ENCODE measurements around the gene PASK.

Gene PASK

GRCh38 chr2:241180495-241180894, 31.2 kb upstream of the PASK start:
- TF ChIP-seq, protein P1, sequence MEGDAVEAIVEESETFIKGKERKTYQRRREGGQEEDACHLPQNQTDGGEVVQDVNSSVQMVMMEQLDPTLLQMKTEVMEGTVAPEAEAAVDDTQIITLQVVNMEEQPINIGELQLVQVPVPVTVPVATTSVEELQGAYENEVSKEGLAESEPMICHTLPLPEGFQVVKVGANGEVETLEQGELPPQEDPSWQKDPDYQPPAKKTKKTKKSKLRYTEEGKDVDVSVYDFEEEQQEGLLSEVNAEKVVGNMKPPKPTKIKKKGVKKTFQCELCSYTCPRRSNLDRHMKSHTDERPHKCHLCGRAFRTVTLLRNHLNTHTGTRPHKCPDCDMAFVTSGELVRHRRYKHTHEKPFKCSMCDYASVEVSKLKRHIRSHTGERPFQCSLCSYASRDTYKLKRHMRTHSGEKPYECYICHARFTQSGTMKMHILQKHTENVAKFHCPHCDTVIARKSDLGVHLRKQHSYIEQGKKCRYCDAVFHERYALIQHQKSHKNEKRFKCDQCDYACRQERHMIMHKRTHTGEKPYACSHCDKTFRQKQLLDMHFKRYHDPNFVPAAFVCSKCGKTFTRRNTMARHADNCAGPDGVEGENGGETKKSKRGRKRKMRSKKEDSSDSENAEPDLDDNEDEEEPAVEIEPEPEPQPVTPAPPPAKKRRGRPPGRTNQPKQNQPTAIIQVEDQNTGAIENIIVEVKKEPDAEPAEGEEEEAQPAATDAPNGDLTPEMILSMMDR (IDR thresholded peaks at IDR 0.05; ENCODE audit: control insufficient read depth, extremely low read depth, insufficient read depth), result no peak
- no peak for DNase-seq (ENCODE audit: low read depth)

GRCh38 chr2:241179899-241180298, 30.6 kb upstream of the PASK start:
- no peak overlapping the region for H3K4me3 ChIP-seq (ENCODE audit: low read depth, low read length)
- DNase-seq (ENCODE audit: low read depth), result no peak
- TF ChIP-seq, protein P1 (IDR thresholded peaks at IDR 0.05; ENCODE audit: control insufficient read depth, extremely low read depth, insufficient read depth), result no peak

More at GRCh38 chr2:241180495-241180894, 31.2 kb upstream of the PASK start:
- no peak overlapping the region for H3K4me3 ChIP-seq (ENCODE audit: low read depth, low read length)

GRCh38 chr2:241178961-241179360, 29.7 kb upstream of the PASK start:
- DNase-seq (ENCODE audit: low read depth), result no peak
- TF ChIP-seq, protein P1 (IDR thresholded peaks at IDR 0.05; ENCODE audit: control insufficient read depth, extremely low read depth, insufficient read depth), result no peak
- H3K4me3 ChIP-seq (ENCODE audit: low read depth, low read length), result no peak overlapping the region

DNA sequence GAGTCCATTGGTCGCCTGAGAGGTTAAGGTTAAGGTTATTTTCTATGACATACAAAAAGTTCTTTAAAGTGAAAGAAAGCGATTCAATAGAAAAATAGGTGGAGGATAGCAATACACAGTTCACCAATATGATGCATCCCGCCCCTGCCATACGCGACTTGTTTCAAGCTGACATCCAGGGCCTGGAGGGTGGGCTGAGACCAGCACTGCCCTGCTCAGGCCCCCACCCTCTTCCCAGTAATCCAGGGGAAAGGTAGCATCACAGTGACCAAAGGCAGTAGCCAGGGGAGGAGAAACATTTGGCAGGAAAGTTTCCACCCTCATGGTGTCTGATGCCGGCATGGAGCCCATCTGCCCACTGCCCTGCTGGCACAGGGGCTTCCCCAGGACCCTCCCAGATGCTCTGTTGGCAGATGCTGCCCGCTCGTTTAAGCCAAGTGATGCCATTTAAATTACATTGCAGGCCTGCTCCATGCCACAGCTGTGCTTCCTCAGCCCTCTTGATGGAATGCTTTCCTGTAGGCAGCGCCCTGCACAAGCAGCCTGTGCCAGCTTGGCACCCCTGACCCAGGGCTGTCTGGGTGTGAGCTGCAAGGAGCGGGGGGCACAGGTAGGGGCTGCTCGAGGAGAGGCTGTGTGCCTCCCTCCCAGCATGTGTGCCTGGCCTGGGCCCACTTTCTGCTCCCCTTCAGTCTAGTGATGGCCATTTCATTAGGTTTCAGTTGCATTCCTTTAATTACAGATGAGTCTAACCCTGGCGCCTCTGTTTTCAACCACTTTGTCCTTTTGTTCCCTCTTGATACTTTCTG, 28.5 kb upstream of the PASK start:
- TF ChIP-seq, protein P1 (IDR thresholded peaks at IDR 0.05; ENCODE audit: control insufficient read depth, extremely low read depth, insufficient read depth), result no peak
- DNase-seq (ENCODE audit: low read depth), result no peak
- H3K4me3 ChIP-seq (ENCODE audit: low read depth, low read length), result no peak overlapping the region

GRCh38 chr2:241173557-241173956, 24.3 kb upstream of the PASK start:
- TF ChIP-seq, protein P1 (IDR thresholded peaks at IDR 0.05; ENCODE audit: control insufficient read depth, extremely low read depth, insufficient read depth), result no peak
- no peak overlapping the region for H3K4me3 ChIP-seq (ENCODE audit: low read depth, low read length)
- DNase-seq (ENCODE audit: low read depth), result no peak

GRCh38 chr2:241168366-241168765, 19.1 kb upstream of the PASK start:
- no peak for DNase-seq (ENCODE audit: low read depth)
- TF ChIP-seq, protein P1 (IDR thresholded peaks at IDR 0.05; ENCODE audit: control insufficient read depth, extremely low read depth, insufficient read depth), result no peak
- no peak overlapping the region for H3K4me3 ChIP-seq (ENCODE audit: low read depth, low read length)
